ENCODE data around the gene SMIM34.
"Not testable (repeated sequence)": the region's sequence is repeated elsewhere in the genome, so short reads cannot be mapped to it uniquely, and the experiment has no call there.

The SMIM34 gene, protein sequence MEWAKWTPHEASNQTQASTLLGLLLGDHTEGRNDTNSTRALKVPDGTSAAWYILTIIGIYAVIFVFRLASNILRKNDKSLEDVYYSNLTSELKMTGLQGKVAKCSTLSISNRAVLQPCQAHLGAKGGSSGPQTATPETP

DNA sequence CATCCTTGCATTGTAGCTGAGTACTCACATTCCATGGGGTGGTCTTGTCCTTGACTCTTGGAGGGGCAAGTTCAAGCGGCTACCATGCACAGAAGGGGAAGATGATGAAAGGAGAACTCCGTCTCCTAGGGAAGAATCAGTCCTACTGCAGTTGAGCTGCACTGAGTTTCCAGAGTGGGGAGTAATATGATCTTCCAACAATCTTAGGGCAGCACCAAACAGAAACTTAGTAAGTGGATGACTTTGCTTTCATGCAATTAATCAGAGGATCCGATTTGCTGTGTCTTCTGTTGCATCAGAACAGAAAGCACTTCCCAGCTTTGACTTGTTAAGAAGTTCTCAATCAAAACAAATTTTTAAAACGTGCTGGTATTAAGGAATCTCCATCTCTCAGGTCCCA is at the start of gene SMIM34:
TSS of gene SMIM34 (minus strand) at position 147 of the 400 bp plus-strand sequence. CDS start at position 35, 112 bp downstream.
- not testable (repeated sequence) for DNase-seq (ENCODE audit: low read depth); H3K4me3 ChIP-seq (ENCODE audit: low read depth, low read length)

DNA sequence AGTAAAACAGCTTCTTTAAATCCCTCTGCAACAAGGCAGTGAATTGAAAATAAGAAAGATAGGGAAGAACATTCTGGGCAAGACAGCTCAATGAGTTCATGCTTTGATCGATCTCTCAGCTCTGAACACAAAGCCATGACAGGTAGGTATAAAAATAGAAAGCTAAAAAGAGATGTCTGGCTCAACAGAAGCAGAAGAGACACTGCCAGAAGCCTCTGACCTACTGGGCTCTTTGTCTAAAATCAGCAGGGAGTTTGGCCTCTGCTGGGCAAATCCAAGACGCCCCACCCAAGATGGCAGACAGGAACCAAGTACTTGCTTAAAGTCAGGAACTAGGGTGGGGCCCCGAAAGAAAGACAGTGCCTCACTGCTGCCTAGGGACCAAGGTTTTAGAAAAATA is 43.6 kb upstream of the SMIM34 start:
- not testable (repeated sequence) for DNase-seq (ENCODE audit: low read depth); H3K4me3 ChIP-seq (ENCODE audit: low read depth, low read length)

DNA sequence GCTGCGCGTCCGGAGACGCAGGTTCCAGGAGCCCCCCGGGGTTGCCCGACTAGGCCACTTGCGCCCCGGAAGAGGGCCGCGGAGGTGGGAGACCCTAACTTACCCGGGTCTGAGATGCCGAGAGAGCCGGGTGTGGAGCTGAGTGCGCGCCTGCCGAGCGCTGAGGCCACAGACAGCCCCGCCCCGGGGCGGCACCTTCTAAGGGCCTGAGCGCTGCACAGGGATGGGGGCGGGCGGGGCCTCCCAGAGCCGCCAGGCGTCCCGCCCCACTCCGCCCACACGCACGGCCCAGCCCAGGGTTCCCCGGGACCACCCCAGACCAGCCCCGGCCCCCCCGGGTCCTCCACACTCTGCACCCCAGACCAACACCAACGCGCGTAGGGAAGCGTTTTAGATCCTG is 35.7 kb upstream of the SMIM34 start:
- H3K4me3 ChIP-seq (ENCODE audit: low read depth, low read length); DNase-seq (ENCODE audit: low read depth): not testable (repeated sequence)

DNA sequence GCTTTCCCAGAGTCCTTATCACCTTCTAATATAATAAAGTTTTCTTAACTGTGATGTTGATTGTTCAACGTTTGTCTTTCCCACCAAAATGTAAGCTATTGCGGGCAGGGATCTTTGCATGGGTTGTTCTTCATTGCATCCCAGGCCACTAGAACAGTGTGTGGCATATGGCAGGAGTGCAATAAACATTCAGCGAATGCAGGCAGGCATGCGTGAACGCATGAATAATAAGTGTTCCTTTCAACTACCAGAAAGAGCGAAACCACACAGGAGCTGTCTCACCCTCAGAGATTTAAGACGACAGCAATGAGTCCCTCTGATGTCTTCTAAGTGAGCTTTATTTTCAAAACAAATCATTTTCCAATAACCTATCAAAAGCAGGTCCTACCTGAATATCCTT is 34.5 kb upstream of the SMIM34 start:
- H3K4me3 ChIP-seq (ENCODE audit: low read depth, low read length) = not testable (repeated sequence)

DNA sequence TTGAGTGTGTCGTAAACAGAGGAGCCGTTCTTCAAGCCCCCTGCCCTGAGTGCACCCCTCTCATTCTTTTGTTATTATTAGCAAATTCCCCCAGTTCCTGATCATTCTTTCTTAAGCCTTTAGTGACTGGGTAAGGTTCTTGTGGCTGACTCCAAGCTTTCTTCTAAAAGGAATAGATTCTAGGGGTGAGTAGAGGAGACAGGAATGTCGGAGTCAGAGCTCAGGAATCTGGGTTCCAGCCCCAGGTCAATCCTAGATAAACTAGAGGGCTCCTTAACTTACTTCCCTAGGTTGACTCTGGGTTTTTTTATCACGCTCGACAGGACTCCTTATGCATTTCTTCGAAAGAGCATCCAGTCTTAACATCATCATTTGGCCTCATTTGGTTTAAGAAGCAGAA is 32.4 kb upstream of the SMIM34 start:
- not testable (repeated sequence) for H3K4me3 ChIP-seq (ENCODE audit: low read depth, low read length)

More for the DNA sequence above, 34.5 kb upstream of the SMIM34 start:
- not testable (repeated sequence) for DNase-seq (ENCODE audit: low read depth)

DNA sequence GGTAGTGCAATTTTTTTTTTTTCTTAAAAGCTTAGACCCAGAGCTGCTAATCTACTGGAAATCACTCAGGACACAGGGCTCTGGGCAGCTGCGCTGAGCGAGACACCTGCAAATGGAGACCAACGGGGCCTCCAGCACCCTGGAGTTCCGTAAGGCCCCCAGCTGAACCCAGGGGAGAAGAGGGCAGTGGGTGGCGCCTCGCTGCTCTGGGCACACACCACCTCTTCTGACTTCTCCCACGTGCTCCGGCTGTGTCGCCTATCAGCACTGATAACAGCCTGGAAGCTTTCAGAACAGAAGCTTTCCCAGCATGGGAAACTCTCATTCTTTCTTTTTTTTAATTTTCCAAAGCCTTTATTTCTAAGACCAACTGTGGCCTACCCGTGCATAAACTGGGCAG is 31.9 kb upstream of the SMIM34 start:
- not testable (repeated sequence) for DNase-seq (ENCODE audit: low read depth); H3K4me3 ChIP-seq (ENCODE audit: low read depth, low read length)

More for the DNA sequence above, 32.4 kb upstream of the SMIM34 start:
- not testable (repeated sequence) for DNase-seq (ENCODE audit: low read depth)

DNA sequence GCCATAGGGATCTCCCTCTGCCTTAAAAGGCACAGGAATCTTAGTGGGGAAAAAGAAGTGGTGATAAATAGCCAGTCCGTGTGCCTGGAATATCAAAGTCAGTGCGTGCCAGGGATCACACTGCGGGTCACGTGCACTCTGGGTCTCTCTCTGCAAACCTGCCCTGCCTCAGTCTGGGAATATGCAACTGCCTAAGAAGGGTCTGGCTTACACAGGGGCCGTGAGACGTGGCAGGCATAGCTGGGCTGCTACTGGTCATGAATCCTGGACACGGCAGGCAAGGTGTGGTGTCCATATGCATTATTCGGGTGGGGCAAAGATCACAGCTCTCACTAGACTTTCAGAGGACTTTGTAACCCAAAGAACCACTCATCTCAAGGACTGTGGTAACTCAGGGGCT is 23.3 kb upstream of the SMIM34 start:
- H3K4me3 ChIP-seq (ENCODE audit: low read depth, low read length); DNase-seq (ENCODE audit: low read depth): not testable (repeated sequence)

DNA sequence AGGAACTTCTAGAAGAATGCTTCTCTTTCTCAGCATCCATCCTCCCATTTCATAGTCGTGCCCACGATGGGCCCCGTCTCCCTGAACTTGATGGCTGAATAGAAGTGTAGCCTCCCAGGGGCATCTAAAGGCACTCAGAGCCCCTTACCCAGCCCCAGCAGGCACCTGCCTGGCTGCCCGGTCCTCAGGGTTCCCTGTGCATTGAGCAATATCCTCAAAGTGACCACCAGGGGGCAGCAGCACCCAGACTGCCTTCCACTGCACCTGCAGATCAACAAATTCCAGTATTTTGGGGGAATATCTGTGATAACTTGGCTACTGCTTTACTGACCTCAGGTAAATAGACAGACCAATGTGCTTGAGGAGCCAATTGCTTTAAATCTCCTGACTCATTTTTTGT is 19.7 kb upstream of the SMIM34 start:
- not testable (repeated sequence) for DNase-seq (ENCODE audit: low read depth); H3K4me3 ChIP-seq (ENCODE audit: low read depth, low read length)

DNA sequence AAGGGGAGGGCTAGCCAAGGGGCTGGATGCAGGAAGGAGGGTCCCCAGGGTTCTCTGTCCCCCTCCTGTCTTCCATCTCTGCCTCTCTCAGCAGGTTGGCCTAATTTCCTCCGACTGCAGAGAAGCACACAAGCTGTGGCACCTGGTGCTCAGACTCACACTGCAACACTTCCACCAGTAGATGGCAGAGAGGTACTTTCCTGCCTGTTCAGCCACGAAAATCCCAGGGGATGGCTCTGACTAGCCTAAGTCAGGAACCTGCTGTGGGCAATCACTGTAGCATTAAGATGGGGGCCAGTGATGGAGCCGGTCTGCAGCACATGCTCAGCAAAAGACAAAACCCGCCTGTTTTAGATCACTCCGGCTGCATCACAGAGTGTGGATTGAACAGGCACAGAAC is 6.0 kb upstream of the SMIM34 start:
- DNase-seq (ENCODE audit: low read depth); H3K4me3 ChIP-seq (ENCODE audit: low read depth, low read length): not testable (repeated sequence)

DNA sequence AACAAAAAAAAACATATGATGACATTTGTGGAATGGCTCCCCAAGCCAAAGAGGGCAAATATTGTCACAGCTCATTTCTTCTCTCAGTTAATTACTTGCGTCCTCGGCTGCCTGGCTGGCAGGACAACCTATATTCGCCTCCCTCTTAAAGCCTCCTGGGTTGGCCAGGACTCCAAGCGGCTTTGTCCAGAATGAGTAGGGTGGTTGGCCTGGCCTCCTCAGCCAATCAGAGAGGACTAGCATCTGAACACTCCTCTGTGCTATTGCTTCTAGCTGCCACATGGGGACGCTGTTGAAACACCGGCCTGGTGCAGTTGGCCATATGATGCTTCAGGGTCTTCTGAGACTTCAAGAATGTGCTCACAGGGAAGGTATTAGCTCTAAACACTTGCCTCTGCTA is 4.7 kb upstream of the SMIM34 start:
- DNase-seq (ENCODE audit: low read depth); H3K4me3 ChIP-seq (ENCODE audit: low read depth, low read length): not testable (repeated sequence)

DNA sequence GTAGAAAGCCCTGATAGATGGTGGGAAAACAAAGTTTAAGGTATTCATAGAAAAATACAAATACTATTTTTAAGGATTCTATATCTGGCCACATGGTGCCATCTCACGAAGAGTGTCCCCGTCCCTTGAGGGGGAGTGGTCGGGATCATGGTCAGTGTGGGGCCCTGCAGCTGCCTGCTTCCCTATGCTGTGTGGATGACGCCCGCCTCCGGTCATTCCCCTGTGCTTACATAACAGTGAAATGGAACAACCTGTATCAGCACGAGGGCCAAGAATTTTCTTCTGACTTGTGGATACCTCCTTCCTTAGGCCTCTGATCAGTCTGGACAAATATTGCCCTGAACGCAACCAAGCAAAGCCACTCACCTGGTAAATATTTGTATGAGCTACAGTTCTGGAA is 3.6 kb upstream of the SMIM34 start:
- not testable (repeated sequence) for DNase-seq (ENCODE audit: low read depth); H3K4me3 ChIP-seq (ENCODE audit: low read depth, low read length)

DNA sequence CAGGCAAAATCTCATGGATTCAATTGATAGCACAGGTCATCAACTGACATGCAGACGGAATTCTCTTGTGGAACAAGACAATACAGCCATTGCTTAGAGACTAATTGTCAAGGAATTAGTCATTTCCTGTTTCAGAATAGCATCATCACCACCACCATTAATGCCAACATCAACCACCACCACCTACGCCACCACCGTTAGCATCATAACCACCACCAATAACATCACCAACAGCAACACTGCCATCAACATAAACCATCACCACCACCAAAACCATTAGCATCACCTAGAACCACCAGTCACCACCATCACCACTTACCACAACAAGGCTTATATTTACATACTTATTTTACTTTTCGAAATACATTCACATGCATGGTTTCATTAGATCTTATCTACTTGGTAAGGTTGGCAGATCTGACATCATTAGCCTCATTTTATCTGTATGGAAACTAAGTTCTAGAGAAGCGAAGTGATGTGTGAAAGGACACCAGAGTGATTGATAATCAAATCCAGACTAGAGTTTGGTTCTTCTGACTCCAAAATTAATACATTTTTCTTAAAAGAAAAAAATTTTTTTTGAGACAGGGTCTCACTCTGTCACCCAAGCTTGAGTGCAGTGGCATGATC is 6.2 kb downstream of the SMIM34 start:
- not testable (repeated sequence) for H3K4me3 ChIP-seq (ENCODE audit: low read depth, low read length); DNase-seq (ENCODE audit: low read depth)

DNA sequence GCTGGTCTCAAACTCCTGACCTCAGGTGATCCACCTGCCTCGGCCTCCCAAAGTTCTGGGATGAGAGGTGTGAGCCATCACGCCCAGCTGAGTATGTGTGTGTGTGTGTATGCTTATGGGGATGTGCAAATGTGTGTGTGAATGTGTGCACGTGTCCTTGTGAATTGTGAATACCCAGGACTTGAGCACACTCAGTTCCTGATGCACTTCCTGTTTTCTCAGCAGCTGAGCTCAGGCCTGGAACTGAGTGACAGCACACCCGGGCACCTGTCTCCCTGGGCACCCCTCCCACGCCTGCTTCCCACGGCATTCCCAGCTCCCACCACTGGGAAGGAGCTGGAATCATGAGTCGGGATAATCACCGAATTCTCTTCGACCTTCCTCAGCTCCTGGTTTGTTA is 16.5 kb downstream of the SMIM34 start:
- not testable (repeated sequence) for DNase-seq (ENCODE audit: low read depth)

DNA sequence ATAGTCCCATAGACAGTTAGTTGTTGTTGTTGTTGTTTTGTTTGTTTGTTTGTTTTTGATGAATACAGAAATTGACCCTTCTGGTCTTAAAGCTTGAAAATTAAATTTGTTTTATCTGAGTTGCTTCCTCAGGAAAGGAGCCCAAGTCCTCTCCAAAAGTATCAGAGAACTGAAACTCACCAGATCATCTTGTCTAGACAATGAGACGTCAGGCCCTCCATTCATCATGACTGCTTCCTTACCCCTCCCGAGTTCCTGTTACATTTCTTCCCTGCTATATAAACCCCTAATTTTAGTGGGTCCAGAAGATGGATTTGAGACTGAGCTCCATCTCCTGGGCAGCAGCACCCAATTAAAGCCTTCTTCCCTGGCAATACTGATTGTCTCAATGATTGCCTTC is 17.1 kb downstream of the SMIM34 start:
- not testable (repeated sequence) for H3K4me3 ChIP-seq (ENCODE audit: low read depth, low read length); DNase-seq (ENCODE audit: low read depth)

More for the DNA sequence above, 16.5 kb downstream of the SMIM34 start:
- not testable (repeated sequence) for H3K4me3 ChIP-seq (ENCODE audit: low read depth, low read length)

DNA sequence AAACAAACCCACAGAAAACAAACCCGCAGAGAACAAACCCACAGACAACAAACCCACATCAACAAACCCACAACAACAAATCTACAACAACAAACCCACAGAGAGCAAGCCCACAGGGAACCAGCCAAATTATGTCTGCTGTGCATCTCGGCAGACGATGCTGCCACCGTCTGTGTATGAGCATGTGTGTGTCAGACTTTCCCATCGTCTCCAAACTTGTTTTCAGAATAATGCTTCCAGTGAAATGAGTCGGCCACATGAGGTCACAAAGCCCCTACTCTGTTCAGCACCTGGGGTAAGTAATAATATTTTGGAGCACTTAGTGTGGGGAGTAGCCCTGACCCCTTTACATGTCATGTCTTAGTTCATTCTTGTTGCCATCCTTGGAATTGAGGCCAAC is 17.6 kb downstream of the SMIM34 start:
- DNase-seq (ENCODE audit: low read depth); H3K4me3 ChIP-seq (ENCODE audit: low read depth, low read length): not testable (repeated sequence)

DNA sequence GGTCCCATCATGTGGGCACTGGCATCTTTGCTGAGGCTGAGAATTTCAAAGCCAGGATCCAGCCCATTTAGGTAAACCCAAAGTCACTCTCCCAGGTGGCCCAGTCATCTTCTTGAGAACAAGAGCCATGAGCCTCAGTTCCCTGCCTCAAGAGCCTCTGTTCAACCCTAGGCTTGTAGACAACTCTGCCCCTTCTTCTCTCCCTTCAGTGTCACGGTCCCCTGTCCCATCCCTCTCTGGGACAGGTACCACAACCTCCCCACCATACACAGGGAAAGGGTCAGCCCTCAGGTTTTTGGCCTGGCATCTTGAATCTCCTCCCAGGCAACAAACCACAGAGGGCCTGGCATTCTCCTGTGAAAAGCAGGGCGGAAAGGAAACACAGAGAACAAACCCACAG is 18.1 kb downstream of the SMIM34 start:
- not testable (repeated sequence) for DNase-seq (ENCODE audit: low read depth); H3K4me3 ChIP-seq (ENCODE audit: low read depth, low read length)

DNA sequence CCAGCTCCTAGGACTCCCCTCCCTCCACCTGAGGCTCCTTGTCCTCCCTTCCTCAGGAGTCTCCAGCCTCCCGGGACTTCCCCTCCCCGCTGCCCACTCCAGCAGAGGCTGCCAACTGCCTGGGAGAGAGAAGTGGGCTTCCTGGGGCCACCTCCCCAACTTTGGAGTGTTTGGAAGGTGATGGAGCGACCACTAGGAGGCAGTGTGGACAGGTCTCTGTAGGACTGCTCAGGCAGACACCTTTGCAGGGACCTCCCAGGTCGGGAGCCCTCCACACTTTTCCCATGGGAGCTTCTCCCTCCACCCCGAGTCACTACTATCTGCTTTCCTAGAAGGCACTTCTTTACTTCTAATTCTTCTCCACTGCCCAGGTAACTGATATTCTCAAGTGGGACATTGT is 19.0 kb downstream of the SMIM34 start:
- DNase-seq (ENCODE audit: low read depth) = not testable (repeated sequence)

DNA sequence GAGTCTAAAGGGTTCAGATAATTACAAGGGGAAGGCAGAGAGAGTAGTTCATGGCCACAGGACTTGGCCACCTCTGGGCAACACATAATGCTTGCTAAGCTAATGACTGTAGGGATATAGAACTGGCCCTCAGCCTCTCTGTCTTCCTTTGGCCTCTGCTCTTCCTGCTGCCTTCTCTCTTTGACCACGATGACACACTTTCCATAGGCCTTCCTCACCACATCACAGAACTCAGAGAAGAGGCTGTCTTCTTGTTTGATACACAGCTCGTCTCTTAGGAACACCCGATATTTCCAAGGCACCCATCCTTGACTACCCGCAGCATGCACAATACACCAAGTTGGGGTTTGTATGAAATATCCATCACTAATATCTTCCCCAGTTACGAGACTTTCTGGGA is 23.2 kb downstream of the SMIM34 start:
- H3K4me3 ChIP-seq (ENCODE audit: low read depth, low read length); DNase-seq (ENCODE audit: low read depth): not testable (repeated sequence)

More for the DNA sequence above, 19.0 kb downstream of the SMIM34 start:
- not testable (repeated sequence) for H3K4me3 ChIP-seq (ENCODE audit: low read depth, low read length)

DNA sequence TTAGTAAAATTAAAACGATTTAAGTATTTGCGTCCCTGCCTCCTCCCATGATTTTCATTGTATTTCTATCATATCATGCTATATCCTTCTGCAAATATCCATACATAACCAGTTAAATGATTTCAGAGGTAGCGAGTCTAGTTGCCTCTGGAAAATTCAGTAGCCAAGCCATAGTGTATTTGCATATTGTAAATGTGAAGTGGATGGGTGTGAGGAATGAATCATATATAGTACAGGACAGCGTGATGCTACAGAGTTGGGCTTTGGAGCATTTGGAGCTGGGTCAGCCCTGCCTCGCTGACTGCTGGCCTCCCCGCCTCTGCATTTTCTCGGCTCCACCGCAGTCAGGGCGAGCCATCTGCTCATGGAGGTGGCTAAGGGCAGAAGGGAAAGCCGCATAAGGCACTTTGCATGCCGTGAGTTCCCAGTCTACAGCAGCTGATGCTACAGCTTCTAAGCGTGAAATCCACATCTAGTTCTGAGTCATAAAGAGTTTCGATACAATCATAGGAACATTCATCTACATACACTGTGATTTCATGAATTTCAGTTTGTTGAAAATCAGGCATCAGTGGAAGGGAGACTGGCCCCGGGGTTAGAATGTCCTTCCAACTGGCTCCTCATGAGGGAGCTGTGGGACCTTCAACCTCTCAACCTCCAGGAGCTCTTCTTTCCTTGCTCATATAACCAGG is 39.9 kb downstream of the SMIM34 start:
- not testable (repeated sequence) for DNase-seq (ENCODE audit: low read depth); H3K4me3 ChIP-seq (ENCODE audit: low read depth, low read length)

DNA sequence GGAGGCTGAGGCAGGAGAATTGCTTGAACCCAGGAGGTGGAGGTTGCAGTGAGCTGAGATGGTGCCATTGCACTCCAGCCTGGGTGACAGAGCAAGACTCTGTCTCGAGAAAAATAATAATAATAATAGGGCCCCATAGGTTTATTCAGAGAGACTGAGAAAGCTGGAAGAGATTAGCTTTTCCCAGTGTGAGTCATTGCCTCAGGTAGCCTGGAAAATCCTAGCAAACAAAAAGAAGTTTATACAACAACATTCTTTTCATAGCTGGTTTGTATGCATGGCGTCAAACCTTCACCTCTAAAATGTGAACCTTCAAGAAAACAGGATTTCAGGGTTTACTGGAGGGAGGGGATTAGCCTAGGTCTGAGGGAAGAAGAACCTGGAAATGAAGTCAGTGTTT is 40.6 kb downstream of the SMIM34 start:
- DNase-seq (ENCODE audit: low read depth); H3K4me3 ChIP-seq (ENCODE audit: low read depth, low read length): not testable (repeated sequence)

Data from choroid plexus epithelial cell (primary cell).